Fibroblast of lung (primary cell): ENCODE results near the gene CMTM7. TPM values are rescaled to one million over a fixed set of nuclear protein-coding genes. Genes with fewer than 3 reads are reported as not detected.
"Not testable (repeated sequence)": the region's sequence is repeated elsewhere in the genome, so short reads cannot be mapped to it uniquely, and the experiment has no call there.

Source experiments
- DNase-seq, 2 donors: peaks; one replicate each; pipeline versions ENCODE4 v3.0.0 to v3.0.0-alpha.2; 2010; ENCODE audit warnings: low read depth in 2 of 2
- H2AFZ ChIP-seq: 2 replicates; pipeline ENCODE4 v1.5.1; 2012; ENCODE audit warnings: low read length, control low read depth, inconsistent platforms
- H3K27ac ChIP-seq: 2 replicates; pipeline ENCODE4 v1.5.1; 2011; ENCODE audit warnings: low read length, control low read depth; ENCODE audit not compliant: insufficient read depth
- H3K27me3 ChIP-seq: 2 replicates; pipeline ENCODE4 v1.5.1; 2011; ENCODE audit warnings: mild to moderate bottlenecking, low read length; ENCODE audit not compliant: control insufficient read depth, insufficient read depth
- H3K36me3 ChIP-seq: 2 replicates; pipeline ENCODE4 v1.5.1; 2011; ENCODE audit warnings: low read length; ENCODE audit not compliant: control insufficient read depth, insufficient read depth
- H3K4me1 ChIP-seq: 2 replicates; pipeline ENCODE4 v1.5.1; 2011; ENCODE audit warnings: low read length; ENCODE audit not compliant: control insufficient read depth, insufficient read depth; ENCODE audit errors: extremely low read depth
- H3K4me2 ChIP-seq: 2 replicates; pipeline ENCODE4 v1.5.1; 2011; ENCODE audit warnings: low read length, control low read depth; ENCODE audit not compliant: insufficient read depth; ENCODE audit errors: extremely low read depth
- H3K4me3 ChIP-seq, 4 experiments: fragments of 200-600 bp in 1 of 4; sonication (generic) in 1 of 4; replicated peaks in 1 of 4; 2 replicates each; pipeline ENCODE4 v1.5.1; 2011 to 2016; ENCODE audit warnings: low read length in 4 of 4, low read depth in 3 of 4, mild to moderate bottlenecking in 3 of 4, control low read depth in 2 of 4, inconsistent platforms in 1 of 4, mixed read lengths in 1 of 4; ENCODE audit not compliant: insufficient read depth in 1 of 4; ENCODE audit errors: control extremely low read depth in 1 of 4
- H3K79me2 ChIP-seq: 2 replicates; pipeline ENCODE4 v1.5.1; 2012; ENCODE audit warnings: mild to moderate bottlenecking, low read length, inconsistent platforms; ENCODE audit not compliant: control insufficient read depth, insufficient read depth
- H3K9ac ChIP-seq: 2 replicates; pipeline ENCODE4 v1.5.1; 2011; ENCODE audit warnings: mild to moderate bottlenecking, low read length, control low read depth; ENCODE audit not compliant: insufficient read depth
- H3K9me3 ChIP-seq: 2 replicates; pipeline ENCODE4 v1.5.1; 2012; ENCODE audit warnings: low read depth, low read length; ENCODE audit not compliant: control insufficient read depth, insufficient read depth
- H4K20me1 ChIP-seq: 2 replicates; pipeline ENCODE4 v1.5.1; 2011; ENCODE audit warnings: low read length; ENCODE audit not compliant: control insufficient read depth, insufficient read depth; ENCODE audit errors: extremely low read depth
- CTCF ChIP-seq, 2 donors: IDR thresholded peaks in 1 of 2; conservative IDR thresholded peaks in 1 of 2; 1 replicate in 1 of 2; 2 replicates in 1 of 2; pipeline ENCODE4 v1.5.1; 2011 to 2012; ENCODE audit warnings: low read length in 2 of 2, control low read depth in 1 of 2, inconsistent platforms in 1 of 2, low read depth in 1 of 2, mild to moderate bottlenecking in 1 of 2
- EZH2 ChIP-seq: IDR thresholded peaks from 2 replicates; pipeline ENCODE4 v1.5.1; 2012; ENCODE audit warnings: low read length, control low read depth, mild to moderate bottlenecking; ENCODE audit errors: missing control alignments
- polyA plus RNA-seq, 2 donors: library from polyadenylated mRNA; depleted of rRNA in 1 of 2; stranded (reverse) in 1 of 2; unstranded in 1 of 2; fragments of >200 nt; gene quantifications; 2 replicates each; pipeline ENCODE4 v1.2.1, GENCODE V29; 2011 to 2012; ENCODE audit warnings: missing spikeins in 1 of 2
- total RNA-seq: library from RNA; depleted of rRNA; stranded (reverse); fragments of >200 nt; gene quantifications from 2 replicates; pipeline ENCODE4 v1.2.1, GENCODE V29; 2014

The CMTM7 gene
- total and polyA plus RNA-seq, 2 donors (not counting 1 experiment from before 2014, with no cell fraction given) = 3.5 to 9.3 TPM

GRCh38 chr3:32459450-32459849 lies 67.8 kb downstream of the CMTM7 start:
- Histone ChIP-seq H3K4me3 (no peak overlapping the region), H3K9ac (no peak overlapping the region), H3K4me1 (no peaks in the 10 kb centered on the region), H3K27ac (no peak overlapping the region), H3K36me3 (no peaks in the 10 kb centered on the region), H3K27me3 (no peaks in the 10 kb centered on the region), H3K4me2 (no peak overlapping the region), H2AFZ (no peak overlapping the region), H3K79me2 (no peaks in the 10 kb centered on the region), H4K20me1 (no peaks in the 10 kb centered on the region), H3K9me3 (no peaks in the 10 kb centered on the region)
- TF ChIP-seq CTCF (conservative IDR thresholded peaks at IDR 0.05 in 1 of 2, IDR thresholded peaks at IDR 0.05 in 1 of 2; ENCODE audit: low read depth in 1 of 2, low read length in 2 of 2) (no peak), EZH2 (no peak)
- no peak for DNase-seq

GRCh38 chr3:32460031-32460749 lies 68.5 kb downstream of the CMTM7 start:
- TF ChIP-seq EZH2 = no peak
- no peak for TF ChIP-seq CTCF (conservative IDR thresholded peaks at IDR 0.05 in 1 of 2, IDR thresholded peaks at IDR 0.05 in 1 of 2; ENCODE audit: low read depth in 1 of 2, low read length in 2 of 2)
- Histone ChIP-seq H3K27ac (no peak overlapping the region), H3K9me3 (no peaks in the 10 kb centered on the region), H3K4me1 (no peaks in the 10 kb centered on the region), H3K4me3 (no peak overlapping the region), H3K79me2 (no peaks in the 10 kb centered on the region), H3K27me3 (no peaks in the 10 kb centered on the region), H4K20me1 (no peaks in the 10 kb centered on the region), H2AFZ (no peak overlapping the region), H3K9ac (no peak overlapping the region), H3K36me3 (no peaks in the 10 kb centered on the region), H3K4me2 (no peak overlapping the region)
- no peak for DNase-seq

GRCh38 chr3:32460817-32461496 lies 69.3 kb downstream of the CMTM7 start:
- H3K4me3 ChIP-seq, H3K79me2 ChIP-seq, H3K36me3 ChIP-seq, H3K27ac ChIP-seq, H3K4me2 ChIP-seq, H3K9ac ChIP-seq, DNase-seq, H2AFZ ChIP-seq, H3K27me3 ChIP-seq, H4K20me1 ChIP-seq, H3K4me1 ChIP-seq, H3K9me3 ChIP-seq: not testable (repeated sequence)

GRCh38 chr3:32462191-32462986 lies 70.7 kb downstream of the CMTM7 start:
- H3K9ac ChIP-seq, H3K79me2 ChIP-seq, H3K4me3 ChIP-seq, H3K27me3 ChIP-seq, H2AFZ ChIP-seq, H3K4me1 ChIP-seq, H4K20me1 ChIP-seq, H3K4me2 ChIP-seq, H3K9me3 ChIP-seq, DNase-seq, H3K36me3 ChIP-seq, H3K27ac ChIP-seq: not testable (repeated sequence)

GRCh38 chr3:32463415-32463814 lies 71.8 kb downstream of the CMTM7 start:
- H3K27me3 ChIP-seq, H3K27ac ChIP-seq, H3K4me2 ChIP-seq, H3K36me3 ChIP-seq, H3K9me3 ChIP-seq, DNase-seq, H2AFZ ChIP-seq, H3K4me1 ChIP-seq, H3K4me3 ChIP-seq, H3K79me2 ChIP-seq, H4K20me1 ChIP-seq, H3K9ac ChIP-seq: not testable (repeated sequence)
